ENCODE measurements around the gene FZR1.

Gene FZR1

DNA sequence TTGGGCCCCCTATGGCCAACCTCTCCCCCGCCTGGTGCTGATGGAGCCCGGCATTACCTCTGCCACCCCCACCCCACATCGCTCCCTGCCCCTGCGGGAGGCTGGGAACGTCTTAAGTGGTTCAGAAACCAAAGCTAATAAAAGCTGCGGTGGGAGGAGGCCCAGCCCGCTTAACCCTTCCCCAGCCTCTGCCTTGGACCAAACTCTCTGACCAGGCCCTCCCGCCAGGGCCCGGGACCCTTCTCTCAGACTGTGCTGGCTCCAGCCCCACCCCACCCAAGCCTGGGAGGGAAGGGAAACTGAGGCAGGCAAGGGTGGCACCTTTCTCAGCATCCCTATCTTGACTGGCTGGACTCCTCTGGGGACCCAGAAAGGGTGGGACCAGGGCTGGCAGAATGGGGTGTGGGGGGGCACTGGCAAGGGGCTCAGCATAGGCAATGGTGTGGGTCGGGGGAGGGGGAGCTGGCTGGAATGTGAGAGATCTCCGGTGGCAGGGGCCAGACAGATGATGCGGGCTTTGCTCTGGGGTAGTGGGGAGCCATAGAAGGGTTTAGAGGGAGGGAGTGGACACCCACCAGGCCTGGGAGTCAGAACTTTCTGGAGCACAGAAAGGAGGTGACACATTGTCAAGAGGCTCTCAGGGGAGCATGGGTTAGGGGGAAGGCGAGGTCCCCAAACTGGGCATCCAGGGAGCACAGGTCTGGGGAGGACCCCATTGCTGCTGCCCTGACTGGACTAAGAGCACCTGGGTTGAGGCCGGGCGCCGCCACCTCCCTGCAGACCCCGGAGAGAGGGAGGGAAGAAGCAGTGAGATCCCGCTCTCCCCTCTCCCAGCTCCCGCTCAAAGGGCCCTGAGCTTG lies 47.7 kb upstream of the FZR1 start:
- Histone ChIP-seq H3K14ac (ENCODE audit: low read length in 2 of 2) (peak overlapping the region in 1 of 2 experiments; percentile 26), H3K27ac (ENCODE audit: low read length, poor library complexity, severe bottlenecking) (peak overlapping the region; percentile 68), H4K8ac (ENCODE audit: low read length) (peak overlapping the region; percentile 93), H3K9me3 (ENCODE audit: control insufficient read depth, low read length) (no peaks in the 10 kb centered on the region), H2AK5ac (ENCODE audit: low read length, severe bottlenecking) (peak overlapping the region; percentile 63), H3K23ac (ENCODE audit: low read length in 2 of 2) (no peak overlapping the region), H2BK15ac (ENCODE audit: low read depth, poor library complexity, severe bottlenecking) (no peak overlapping the region), H3K4me3 (ENCODE audit: insufficient read depth in 1 of 2, low read depth in 1 of 2, low read length in 2 of 2) (no peak overlapping the region), H3K79me1 (replicated peaks; ENCODE audit: low read length, poor library complexity, severe bottlenecking) (peaks cover 37% of the 10 kb centered on the region), H3K4me2 (ENCODE audit: low read length, poor library complexity, severe bottlenecking) (peak overlapping the region; percentile 75), H3K18ac (ENCODE audit: low read depth in 1 of 2, low read length in 2 of 2) (peak overlapping the region; percentile 91 to 99), H3K9ac (ENCODE audit: low read length) (peak overlapping the region; percentile 66), H3K4ac (ENCODE audit: low read depth in 1 of 2, low read length in 2 of 2) (peak overlapping the region; percentile 29 to 99), H2AFZ (ENCODE audit: low read depth, low read length) (no peak overlapping the region), H2BK5ac (ENCODE audit: low read depth, low read length, poor library complexity, severe bottlenecking) (peak overlapping the region; percentile 87), H3K36me3 (ENCODE audit: control insufficient read depth in 1 of 2, insufficient read depth in 2 of 2, low read depth in 1 of 2, low read length in 2 of 2) (peaks cover 55% of the 10 kb centered on the region in 2 experiments), H4K91ac (ENCODE audit: low read length) (peak overlapping the region; percentile 85), H3K4me1 (ENCODE audit: control insufficient read depth, insufficient read depth, low read depth, low read length) (peaks cover 38% of the 10 kb centered on the region), H3K27me3 (ENCODE audit: control insufficient read depth in 1 of 2, insufficient read depth in 1 of 2, low read length in 2 of 2) (no peaks in the 10 kb centered on the region), H2BK120ac (ENCODE audit: low read depth, low read length) (peak overlapping the region; percentile 94), H2BK12ac (ENCODE audit: low read length in 2 of 2) (peak overlapping the region; percentile 75 to 99)
- peak; percentile 88 for DNase-seq
- WGBS, result 22% methylated on average over 15 of the region's 19 CpGs

DNA sequence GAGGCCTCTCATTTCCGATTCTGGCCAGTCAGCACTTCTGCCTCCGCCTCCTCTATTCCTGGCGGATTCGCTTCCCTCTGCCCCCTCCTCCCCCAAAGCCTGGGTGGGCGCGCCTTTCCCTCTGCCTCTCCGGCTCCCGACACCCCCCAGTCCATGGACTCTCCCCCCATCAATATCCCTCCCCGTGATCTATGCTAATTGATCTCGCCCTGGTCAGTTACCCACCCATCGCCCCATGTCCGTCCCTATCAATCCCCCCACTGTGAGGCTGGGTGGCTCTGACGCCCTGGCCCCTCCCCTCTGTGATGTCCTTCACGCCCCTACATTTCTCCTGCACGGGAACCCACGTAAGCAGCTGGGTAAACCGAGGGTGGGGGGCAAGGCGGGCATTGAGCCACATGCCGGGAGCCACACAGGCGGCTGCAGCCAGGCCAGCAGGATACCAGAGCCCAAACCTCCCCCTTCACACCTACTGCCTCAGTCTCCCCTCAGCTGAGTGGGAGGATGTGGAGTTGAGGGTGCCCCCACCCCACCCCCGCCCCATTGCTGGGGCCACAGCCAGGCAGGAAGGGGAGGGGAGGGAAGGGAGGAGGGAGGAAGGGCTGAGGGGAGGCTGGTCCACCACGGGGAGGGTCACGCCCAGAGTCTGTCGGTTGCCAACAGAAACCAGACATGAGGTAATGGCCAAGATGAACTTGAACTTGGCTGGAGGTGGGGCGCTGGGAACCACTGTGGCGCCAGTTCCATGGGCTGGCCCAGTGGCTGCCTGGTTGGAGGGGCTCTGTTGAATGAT lies 46.8 kb upstream of the FZR1 start:
- Histone ChIP-seq H3K9me3 (ENCODE audit: control insufficient read depth, low read length) (no peaks in the 10 kb centered on the region), H2BK5ac (ENCODE audit: low read depth, low read length, poor library complexity, severe bottlenecking) (peak overlapping the region; percentile 87), H3K36me3 (ENCODE audit: control insufficient read depth in 1 of 2, insufficient read depth in 2 of 2, low read depth in 1 of 2, low read length in 2 of 2) (peaks cover 47 to 54% of the 10 kb centered on the region in 2 experiments), H2BK15ac (ENCODE audit: low read depth, poor library complexity, severe bottlenecking) (peak overlapping the region; percentile 89), H3K27ac (ENCODE audit: low read length, poor library complexity, severe bottlenecking) (peak overlapping the region; percentile 59), H3K79me1 (replicated peaks; ENCODE audit: low read length, poor library complexity, severe bottlenecking) (peaks cover 33% of the 10 kb centered on the region), H3K14ac (ENCODE audit: low read length in 2 of 2) (peak overlapping the region; percentile 38 to 97), H3K27me3 (ENCODE audit: control insufficient read depth in 1 of 2, insufficient read depth in 1 of 2, low read length in 2 of 2) (no peaks in the 10 kb centered on the region), H2AFZ (ENCODE audit: low read depth, low read length) (no peak overlapping the region), H3K18ac (ENCODE audit: low read depth in 1 of 2, low read length in 2 of 2) (peak overlapping the region; percentile 91 to 99), H3K4ac (ENCODE audit: low read depth in 1 of 2, low read length in 2 of 2) (peak overlapping the region; percentile 79 to 99), H2BK120ac (ENCODE audit: low read depth, low read length) (peak overlapping the region; percentile 94), H4K8ac (ENCODE audit: low read length) (peak overlapping the region; percentile 93), H3K23ac (ENCODE audit: low read length in 2 of 2) (peak overlapping the region in 1 of 2 experiments; percentile 77), H3K4me3 (ENCODE audit: insufficient read depth in 1 of 2, low read depth in 1 of 2, low read length in 2 of 2) (peak overlapping the region in 1 of 2 experiments; percentile 29), H3K4me1 (ENCODE audit: control insufficient read depth, insufficient read depth, low read depth, low read length) (peaks cover 45% of the 10 kb centered on the region), H2AK5ac (ENCODE audit: low read length, severe bottlenecking) (peak overlapping the region; percentile 63), H2BK12ac (ENCODE audit: low read length in 2 of 2) (peak overlapping the region; percentile 75 to 98), H3K9ac (ENCODE audit: low read length) (peak overlapping the region; percentile 66), H4K91ac (ENCODE audit: low read length) (peak overlapping the region; percentile 95), H3K4me2 (ENCODE audit: low read length, poor library complexity, severe bottlenecking) (peak overlapping the region; percentile 75)
- 17% methylated on average over 23 of the region's 26 CpGs for WGBS
- DNase-seq, result peak; percentile 98

DNA sequence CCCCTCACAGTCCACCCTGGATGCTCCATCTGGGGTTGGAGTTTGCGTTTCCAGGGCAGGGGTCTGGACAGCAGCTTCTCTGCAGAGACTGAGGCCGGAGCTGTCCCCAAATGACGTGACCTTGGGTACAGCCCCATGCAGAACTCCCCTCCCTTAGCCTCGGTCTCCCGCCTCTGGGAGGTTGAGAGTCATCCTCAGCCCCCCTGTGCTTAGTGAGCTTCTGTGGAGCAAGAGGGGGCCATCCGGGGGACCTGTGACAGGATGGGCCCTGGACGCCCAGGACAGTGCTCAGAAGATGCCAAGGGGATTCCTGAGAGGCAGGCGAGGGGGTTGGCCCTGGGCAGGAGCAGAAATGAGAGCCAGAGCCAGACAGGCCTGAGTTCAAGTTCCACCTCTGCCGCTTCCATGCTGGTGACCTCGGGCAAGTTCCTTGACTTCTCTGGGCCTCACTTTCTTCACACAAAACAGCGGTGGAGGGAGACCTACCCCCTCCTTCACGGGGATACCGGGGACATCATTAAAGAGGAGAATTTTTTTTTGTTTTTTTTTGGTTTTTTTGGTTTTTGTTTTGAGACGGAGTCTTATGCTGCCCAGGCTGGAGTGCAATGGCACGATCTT lies 46.0 kb upstream of the FZR1 start:
- H2BK120ac ChIP-seq (ENCODE audit: low read depth, low read length), result no peak overlapping the region
- H3K9ac ChIP-seq (ENCODE audit: low read length), result no peak overlapping the region
- H3K14ac ChIP-seq (ENCODE audit: low read length in 2 of 2), result peak overlapping the region in 1 of 2 experiments; percentile 67
- no peak overlapping the region for H3K4me3 ChIP-seq (ENCODE audit: insufficient read depth in 1 of 2, low read depth in 1 of 2, low read length in 2 of 2)
- H3K23ac ChIP-seq (ENCODE audit: low read length in 2 of 2), result peak overlapping the region in 1 of 2 experiments; percentile 1
- 85% methylated on average over 15 of the region's 15 CpGs for WGBS
- H3K4me1 ChIP-seq (ENCODE audit: control insufficient read depth, insufficient read depth, low read depth, low read length), result peaks cover 51% of the 10 kb centered on the region
- H2BK15ac ChIP-seq (ENCODE audit: low read depth, poor library complexity, severe bottlenecking), result no peak overlapping the region
- peaks cover 27% of the 10 kb centered on the region for H3K79me1 ChIP-seq (replicated peaks; ENCODE audit: low read length, poor library complexity, severe bottlenecking)
- no peaks in the 10 kb centered on the region for H3K9me3 ChIP-seq (ENCODE audit: control insufficient read depth, low read length)
- H2AFZ ChIP-seq (ENCODE audit: low read depth, low read length), result no peak overlapping the region
- no peak for DNase-seq
- no peak overlapping the region for H4K91ac ChIP-seq (ENCODE audit: low read length)
- peak overlapping the region; percentile 70 for H4K8ac ChIP-seq (ENCODE audit: low read length)
- H3K27me3 ChIP-seq (ENCODE audit: control insufficient read depth in 1 of 2, insufficient read depth in 1 of 2, low read length in 2 of 2), result no peaks in the 10 kb centered on the region
- H2BK12ac ChIP-seq (ENCODE audit: low read length in 2 of 2), result peak overlapping the region; percentile 29 to 66
- H3K4me2 ChIP-seq (ENCODE audit: low read length, poor library complexity, severe bottlenecking), result peak overlapping the region; percentile 44
- H3K27ac ChIP-seq (ENCODE audit: low read length, poor library complexity, severe bottlenecking), result peak overlapping the region; percentile 17
- H3K4ac ChIP-seq (ENCODE audit: low read depth in 1 of 2, low read length in 2 of 2), result peak overlapping the region in 1 of 2 experiments; percentile 71
- H2BK5ac ChIP-seq (ENCODE audit: low read depth, low read length, poor library complexity, severe bottlenecking), result peak overlapping the region; percentile 39
- peak overlapping the region; percentile 40 to 84 for H3K18ac ChIP-seq (ENCODE audit: low read depth in 1 of 2, low read length in 2 of 2)
- peak overlapping the region; percentile 67 for H2AK5ac ChIP-seq (ENCODE audit: low read length, severe bottlenecking)
- peaks cover 39 to 46% of the 10 kb centered on the region in 2 experiments for H3K36me3 ChIP-seq (ENCODE audit: control insufficient read depth in 1 of 2, insufficient read depth in 2 of 2, low read depth in 1 of 2, low read length in 2 of 2)
